HG02759 (cell line): Measurements from ENCODE around the gene MAPKAPK2.

Experiments used
- ATAC-seq: cut with Tn5 transposase; IDR thresholded peaks from one replicate; pipeline ENCODE4 v1.9.1; 2021; ENCODE audit warnings: mild to moderate bottlenecking, moderate library complexity; ENCODE audit not compliant: unreplicated experiment

Gene MAPKAPK2

DNA sequence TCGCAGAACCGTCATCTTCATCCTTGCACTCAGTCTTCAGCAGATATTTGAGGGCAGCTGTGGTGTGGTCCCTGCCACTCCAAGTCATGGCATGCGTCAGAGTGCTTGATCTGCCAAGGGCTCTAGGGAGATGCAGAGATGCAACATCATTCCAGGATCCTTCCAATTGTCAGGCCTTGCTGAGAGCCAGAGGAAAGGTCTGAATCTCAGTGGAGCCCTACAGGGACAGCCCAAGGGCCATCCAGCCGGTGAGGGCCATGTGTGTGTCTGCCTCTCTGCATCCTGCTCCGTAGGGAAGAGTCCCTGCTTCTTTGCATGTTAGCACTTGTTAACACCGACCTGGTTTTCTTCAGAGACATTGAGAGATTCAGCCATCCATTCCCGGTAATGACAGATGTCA, 17.6 kb downstream of the MAPKAPK2 start:
- ATAC-seq = no peak

DNA sequence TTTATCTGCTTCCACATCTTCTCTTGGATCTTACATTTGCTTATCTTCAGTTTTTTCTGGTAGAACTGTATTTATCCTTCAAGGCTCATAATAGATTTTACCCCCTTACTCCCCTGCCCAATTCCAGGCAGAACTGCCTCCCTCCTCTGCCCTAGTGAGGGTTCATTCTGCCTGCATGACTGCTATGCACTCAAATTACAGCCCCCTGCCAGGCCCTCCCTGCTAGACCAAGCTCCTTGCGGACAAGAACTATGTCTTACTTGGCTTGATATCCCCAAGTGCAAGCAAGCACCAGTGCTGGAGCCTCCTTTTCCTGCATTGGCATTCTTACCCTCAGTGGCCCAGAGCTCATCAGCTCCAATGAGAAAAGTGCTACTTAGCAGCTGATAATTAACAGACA, 18.1 kb downstream of the MAPKAPK2 start:
- ATAC-seq = no peak

DNA sequence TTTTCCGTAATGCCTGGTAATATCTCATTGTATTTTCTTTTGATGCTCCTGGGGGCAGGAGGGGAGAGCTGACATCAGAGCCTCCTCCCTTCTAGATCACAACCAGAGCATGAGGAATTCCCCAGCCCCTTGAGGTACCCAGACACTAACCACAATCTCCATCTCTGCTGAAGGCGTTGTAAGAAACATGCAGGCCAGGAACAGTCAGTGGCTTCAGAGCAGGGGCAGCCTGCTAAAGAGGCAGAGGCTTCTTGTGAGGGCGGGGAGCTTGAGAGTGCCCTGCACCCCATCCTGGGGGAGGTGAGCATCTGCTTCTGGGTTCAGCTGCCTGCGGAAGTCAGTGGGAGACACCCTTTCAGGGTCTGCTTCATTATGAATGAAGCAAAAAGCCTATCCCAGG, 19.0 kb downstream of the MAPKAPK2 start:
- peak; percentile 64 for ATAC-seq

DNA sequence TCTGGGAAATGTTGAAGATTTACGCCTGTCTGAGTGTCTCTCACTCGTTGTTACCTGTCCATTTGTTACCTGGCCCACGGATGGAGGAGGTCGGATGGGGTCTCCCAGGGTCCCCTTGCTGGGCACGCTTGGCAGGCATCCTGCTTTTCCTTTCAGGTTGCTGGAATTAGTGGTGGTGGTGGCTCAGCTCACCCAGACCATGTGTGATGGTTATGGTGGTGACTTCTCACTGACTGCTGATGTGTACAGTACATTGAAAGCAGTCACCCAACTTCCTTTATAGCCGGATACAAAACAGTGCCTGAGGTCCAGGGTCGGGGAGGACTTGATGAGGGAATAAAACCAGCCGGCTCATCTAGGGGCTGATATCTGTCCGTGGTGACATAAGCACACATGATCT, 19.5 kb downstream of the MAPKAPK2 start:
- no peak for ATAC-seq

DNA sequence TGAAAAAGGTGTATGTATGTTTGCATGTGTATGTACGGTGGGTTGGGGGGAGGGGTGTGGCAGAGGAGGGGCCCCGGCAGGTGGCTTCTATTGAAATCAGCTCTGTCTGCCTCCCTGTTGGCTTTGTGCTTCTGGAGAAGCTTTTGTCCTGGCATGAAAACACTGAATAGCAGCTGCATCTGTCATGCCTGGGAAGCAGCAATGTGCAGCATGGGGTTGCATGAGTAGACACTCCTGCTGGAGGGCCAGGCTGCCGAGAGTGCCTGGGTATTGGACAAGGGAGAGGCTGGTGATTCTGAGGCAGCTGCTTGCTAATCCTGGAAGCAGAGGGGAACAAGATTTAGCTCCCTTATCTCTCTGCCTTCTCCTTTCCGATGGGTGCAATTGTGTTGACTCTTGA, 20.5 kb downstream of the MAPKAPK2 start:
- no peak for ATAC-seq

DNA sequence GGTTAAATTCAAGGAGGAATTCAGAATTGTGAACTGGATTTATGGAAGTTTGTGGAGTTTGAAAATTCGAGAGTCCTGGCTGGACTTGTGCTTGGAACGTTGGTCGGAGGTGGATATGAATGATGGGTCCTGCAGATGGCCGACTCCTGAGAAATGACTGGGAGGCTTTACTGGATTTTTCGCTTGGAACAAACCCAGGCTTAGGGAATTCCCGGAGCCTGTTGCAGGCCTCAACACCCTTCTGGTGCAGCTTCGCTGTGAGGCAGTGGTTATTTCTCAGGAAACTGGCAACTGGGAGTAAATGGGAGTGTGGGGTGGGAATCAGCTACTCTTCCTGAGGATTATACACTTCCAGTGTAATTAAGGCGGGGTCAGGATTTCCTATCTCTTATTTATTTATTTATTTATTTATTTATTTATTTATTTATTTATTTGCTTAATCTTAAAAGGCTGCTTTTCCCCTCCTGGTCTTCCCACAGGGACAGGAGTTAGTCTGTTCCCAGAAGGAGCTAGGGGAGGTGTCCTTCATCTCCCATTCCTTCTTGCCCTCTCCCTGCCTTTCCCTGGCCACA, 21.1 kb downstream of the MAPKAPK2 start:
- ATAC-seq = no peak

DNA sequence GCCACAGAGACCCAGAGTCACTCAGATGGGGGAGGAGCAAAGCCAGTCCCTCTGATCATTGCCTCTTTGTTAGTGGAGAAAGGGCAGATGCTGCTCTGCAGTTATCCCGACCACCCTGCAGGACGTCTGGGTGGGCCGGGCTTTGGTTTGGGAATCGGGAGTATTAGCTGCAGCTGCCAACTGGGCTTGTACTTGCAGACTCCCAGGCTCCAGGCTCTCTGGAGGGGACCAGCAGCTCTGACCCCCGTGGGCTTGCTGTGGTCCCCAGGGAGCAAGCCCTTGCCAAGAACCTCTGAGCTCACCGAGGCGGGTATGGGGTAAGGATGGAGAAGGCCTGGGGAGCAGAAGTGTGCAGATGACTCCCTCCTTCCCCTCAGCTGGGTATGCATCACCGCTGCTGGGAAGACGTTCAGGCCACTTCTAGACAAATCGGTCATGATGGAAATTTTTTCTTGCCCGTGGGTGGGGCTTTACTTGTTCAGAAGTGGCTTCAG, 21.6 kb downstream of the MAPKAPK2 start:
- ATAC-seq = no peak

DNA sequence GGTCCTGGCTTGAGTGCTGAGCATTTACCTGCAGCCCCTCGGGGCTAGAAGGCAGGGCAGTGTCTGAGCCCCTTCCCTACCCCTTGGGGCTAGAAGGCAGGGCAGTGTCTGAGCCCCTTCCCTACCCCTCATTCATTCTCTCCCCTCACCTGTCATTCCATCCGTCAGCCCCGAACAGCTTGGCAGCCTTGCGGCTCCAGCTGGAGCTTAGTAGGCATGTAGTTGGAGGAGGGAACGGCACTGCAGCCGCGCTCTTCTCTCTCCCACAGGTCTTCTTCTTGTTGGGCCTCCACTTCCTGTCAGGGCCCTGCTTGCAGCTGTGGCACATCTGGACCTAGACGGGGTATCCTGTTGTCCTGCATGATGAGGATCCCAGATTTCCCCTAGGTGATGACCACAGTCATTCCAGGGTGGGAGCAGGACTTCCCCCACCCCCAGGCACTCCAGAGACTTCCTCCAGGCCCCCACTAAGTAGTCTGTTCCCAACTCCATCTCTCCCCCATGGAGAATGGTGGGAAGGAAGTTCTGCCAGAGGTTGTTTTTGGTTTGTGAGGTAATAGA, 22.2 kb downstream of the MAPKAPK2 start:
- no peak for ATAC-seq

DNA sequence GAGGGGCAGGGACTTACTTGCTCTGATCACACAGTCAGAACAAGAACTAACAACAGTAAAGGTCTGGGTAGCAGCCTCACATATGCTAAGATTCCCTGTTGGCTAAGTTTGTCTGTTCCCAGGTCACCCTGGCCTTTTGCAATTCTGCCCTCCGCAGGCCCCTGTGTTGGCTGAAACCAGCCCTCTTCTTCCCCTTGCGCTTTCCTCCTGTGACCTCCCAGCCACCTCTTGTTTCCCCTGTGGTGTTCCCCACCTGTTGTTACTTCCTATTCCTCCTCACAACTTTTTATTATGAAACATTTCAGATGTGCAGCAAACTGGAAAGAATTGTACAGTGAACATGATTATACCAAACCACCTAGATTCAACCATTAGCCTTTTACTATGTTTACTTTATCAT, 23.4 kb downstream of the MAPKAPK2 start:
- ATAC-seq = peak; percentile 56

DNA sequence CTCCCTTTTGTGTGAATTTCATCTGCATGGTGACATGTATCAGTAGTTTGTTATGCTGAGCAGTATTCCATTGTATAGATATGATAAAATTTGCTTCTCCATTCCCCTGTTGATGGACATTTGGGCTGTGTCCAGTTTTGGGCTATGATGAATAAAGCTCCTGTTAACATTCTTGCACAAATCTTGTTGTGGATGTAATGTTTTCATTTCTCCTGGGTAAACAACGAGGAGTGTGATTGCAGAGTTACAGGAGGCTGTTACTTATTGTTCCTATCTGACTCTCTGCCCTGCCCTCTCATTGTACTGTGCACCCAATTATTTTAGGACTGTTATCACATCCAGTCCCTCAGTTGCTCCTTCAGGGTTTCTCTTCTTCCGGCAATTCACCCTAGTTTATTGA, 24.2 kb downstream of the MAPKAPK2 start:
- ATAC-seq = no peak

DNA sequence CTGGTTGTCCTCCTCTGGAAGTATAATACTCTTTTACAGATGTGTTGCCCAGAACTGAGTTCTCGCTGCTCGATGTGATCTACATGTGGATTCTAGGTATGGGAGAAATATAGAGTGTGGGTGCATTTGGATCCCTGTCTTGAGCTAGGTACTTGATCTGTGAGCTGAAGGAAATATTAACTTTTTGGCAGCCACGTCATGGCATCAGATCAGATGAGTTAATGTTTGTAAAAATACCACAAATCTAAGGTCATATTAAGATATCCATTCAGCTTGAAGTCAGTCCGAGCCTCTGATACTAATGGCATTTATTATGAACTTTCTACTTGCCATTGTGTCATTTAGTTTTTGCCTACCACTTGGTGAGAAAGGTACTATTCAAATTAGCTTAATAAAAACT, 24.6 kb downstream of the MAPKAPK2 start:
- no peak for ATAC-seq

DNA sequence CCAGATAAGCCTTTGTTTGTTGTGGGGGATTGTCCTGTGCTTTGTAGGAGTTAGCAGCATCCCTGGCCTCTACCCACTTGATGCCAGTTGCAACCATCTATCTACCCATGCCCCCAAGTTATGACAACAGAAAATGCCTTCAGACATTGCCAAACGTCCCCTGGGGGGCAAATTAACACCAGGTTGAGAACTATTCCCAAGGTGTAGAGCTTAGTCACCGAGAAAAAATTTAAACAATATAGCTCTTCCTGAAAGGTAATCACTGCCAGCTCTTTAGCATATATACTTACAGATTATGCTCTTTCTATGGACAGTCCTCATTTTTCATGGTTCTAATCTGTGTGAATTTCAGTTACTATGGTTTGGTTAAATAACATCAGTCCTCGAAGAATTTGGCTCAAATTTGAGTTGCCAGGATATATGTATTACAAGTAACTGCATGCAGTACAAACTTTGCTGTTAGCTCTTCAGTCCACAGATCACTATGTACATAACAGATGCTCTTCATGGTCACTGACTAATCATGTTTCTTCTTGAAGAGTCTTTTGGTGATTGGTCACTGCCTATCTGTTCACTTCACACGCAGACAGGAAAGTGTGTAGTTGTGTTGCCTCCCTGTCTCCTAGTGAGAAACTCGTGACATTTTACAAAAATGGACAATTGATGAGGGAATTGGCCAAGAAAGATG, 25.2 kb downstream of the MAPKAPK2 start:
- no peak for ATAC-seq

DNA sequence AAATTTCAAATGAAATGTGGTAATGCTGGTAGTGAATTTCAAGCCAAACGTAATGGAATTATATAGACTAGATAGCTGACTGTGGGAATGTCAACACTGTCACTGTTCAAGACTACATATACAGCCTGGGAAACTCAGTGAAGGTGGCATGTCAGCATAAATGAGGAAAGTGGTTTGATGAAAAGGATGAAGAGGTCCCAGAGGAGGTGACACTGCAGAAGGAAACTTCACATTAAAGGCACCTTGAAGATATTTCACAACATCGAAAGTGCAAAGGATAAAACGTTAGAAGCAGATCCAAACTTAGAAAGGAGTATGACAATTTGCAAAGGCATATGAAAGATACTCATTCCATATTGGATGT, 25.7 kb downstream of the MAPKAPK2 start:
- no peak for ATAC-seq

DNA sequence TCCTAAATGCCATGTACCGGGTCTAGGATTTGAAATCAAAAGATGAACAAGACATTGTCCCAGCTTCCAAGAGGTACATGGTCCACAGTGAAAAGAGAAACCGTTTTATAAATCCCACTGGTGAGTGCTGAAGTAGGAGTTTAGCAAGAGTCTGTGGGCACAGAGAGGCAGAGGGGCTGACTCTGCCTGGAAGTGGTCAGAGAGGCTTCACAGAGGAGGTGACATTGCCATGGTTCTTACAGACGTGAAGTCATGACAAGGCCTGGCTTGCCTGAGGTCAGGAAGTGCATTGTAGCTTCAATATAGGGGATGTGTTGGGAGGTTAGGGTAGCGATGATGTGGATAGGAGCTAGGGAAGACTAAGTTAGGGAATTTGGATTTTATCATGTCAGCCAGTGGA, 28.4 kb downstream of the MAPKAPK2 start:
- ATAC-seq = no peak

DNA sequence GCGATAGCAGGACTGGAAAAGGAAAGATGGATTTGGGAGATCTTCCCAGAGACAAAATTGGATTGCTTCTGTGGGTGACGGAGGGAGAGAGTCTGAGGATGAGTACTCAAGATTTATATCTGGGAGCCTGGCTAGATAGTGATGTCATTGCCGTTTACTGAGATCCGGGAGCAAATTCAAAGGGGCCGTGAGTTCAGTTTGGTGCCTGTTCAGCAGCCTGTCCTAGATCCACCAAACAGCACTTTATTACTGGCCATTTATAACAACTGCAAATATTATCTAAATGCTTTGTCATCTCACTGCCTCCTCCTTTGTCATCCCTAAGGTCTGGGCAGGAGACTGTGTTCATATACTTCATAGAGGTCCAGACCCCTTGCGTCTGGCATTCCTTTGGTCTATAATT, 29.2 kb downstream of the MAPKAPK2 start:
- ATAC-seq = no peak

DNA sequence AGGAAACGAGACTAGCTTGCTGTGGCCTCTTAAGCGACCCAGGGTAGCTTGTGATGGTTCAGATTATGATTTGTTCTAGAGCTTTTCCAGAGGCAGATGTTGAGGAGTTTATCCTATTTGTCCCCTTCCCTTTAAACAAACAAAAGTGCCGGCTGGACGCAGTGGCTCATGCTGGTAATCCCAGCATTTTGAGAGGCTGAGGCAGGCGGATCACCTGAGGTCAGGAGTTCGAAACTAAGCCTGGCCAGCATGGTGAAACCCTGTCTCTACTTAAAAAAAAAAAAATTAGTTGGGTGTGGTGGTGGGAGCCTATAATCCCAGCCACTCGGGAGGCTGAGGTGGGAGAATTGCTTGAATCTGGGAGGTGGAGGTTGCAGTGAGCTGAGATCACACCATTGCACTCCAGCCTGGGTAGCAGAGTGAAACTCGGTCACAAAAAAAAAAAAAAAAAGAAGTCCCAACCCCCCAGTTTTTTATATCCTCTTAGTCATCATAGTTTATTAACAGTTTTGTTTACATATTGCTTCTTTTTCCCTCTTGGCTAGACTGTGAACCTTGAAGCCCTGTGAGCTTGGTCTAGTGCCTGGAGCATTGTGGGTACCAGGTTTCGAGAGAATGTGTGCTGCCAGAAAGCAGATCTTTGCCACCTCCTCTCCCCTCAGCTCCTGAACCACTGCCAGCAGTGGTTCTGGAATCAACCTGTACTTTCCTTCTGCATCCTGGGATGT, 29.8 kb downstream of the MAPKAPK2 start:
- ATAC-seq = no peak

DNA sequence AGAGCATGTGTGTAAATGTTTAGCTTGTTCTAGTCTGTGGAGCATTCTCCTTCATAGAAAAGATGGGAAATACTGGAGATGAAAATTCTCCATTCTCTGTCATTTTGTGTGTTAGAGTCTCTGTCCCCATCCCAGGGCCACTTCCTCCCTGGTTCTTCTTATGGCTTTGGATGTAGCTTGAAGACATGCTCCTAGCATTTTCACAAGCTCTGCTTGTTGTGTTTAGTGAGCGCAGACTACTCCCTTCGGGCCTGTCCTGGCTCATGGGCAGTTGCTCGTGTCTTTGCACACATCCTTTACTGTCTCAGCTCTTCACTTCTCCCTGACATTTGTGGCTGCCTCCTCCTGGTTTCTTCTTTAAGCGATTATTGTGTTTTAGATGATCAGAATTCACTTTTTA, 30.4 kb downstream of the MAPKAPK2 start:
- no peak for ATAC-seq

DNA sequence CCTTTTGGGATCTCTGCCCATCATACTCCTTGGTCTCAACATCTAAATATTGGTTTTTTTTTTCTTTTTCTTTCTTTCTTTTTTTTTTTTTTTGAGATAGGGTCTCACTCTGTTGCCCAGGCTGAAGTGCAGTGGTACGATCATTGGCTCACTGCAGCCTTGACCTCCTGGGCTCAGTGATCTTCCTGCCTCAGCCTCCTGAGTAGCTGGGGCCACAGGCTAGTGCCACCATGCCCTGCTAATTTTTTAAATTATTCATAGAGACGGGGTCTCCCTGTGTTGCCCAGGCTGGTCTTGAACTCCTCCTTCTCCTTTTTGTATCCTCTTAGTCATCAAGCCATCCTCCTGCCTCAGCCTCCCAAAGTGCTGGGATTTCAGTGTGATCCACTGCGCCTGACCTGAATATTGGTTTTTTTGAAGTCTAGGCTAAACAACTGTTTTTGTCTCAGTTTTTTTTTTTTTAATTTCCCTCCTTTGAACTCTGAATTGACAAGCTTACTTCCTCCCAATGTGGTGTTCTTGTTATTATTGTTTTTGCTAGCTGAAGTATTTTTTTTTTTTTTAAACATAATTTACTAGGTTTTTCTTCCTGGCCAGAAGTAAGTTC, 30.9 kb downstream of the MAPKAPK2 start:
- ATAC-seq = no peak

DNA sequence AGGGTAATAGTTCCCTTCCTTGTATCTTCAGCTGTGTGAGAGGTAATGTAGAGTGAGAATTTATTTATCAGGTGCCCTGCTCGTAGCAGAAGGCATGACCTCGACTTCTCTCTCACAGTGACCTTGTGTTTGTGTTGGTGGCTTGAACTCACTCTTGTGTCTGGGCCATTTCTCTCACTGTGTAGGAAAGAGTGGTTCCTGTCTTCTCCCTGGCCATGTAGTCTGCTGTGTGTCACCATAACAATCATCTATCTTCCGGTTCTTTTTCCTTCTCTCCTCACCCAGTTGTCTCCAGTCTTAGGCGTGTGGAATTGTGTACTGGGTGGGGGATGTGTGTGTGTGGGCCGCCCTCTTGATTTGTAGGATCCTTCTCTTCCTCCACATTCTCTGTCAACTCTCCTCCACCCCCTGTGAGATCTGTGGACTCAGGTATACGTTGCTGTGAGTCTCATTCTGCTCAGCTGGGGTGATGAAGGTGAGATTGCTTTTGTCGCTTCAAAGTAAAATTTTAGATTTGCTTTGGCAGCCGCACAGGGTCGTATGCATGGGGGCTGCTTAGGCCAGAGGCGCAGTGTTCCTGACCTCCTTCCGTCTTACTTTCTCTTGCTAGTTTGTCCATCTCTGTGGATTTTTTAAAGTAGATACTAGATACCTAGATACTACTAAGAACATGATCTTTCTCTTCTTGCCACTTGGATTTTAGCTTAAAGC, 31.6 kb downstream of the MAPKAPK2 start:
- ATAC-seq = no peak

DNA sequence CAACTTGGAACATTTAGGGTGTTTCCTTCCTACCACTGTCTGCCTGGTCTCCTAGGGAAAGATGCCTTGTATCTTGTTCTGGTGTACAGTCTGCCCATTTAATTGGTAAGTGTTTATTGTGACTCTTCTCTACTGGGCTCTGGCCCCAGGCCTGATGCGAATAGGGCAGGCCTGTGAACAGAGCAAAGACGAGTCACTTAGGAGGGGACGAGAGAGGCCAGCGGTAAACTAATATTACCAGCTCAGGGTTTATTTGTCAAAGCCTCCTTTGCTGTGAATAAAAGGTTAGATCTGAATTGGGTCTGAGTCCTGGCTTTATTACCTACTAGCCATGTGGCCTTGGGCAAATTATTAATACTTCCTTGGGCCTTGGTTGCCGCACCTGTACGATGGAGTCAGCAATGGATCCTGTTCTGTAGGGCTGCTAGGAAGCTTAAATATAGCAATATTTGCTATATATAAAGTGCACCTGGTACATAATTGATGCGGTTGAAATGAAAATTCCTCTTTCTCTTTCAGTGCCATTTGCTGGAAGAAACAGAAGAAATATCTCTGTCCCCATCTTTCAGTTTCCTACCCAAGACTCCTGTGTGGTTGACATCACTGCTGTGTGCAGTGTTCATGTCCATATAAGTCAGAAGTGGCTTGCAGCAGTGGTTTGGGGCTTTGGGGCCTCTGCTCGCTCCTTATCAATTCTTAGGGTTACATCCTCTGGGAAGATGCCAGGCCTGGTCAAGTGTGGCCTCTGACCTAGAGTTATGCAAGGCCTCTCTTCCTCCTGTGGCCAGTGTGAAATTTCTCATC, 32.4 kb downstream of the MAPKAPK2 start:
- peak; percentile 69 for ATAC-seq
